DND-41 (cell line): ENCODE results near the gene SLC22A12.

Experiments
- ATAC-seq: fragments of 200-7000 bp; cut with Tn5 transposase; 3 replicates; pipeline ENCODE4 v1.9.1; 2021; ENCODE audit warnings: low read depth; ENCODE audit not compliant: insufficient read depth
- DNase-seq: peaks from one replicate; pipeline ENCODE4 v3.0.0-alpha.2; 2020
- H2AFZ ChIP-seq: 2 replicates; pipeline ENCODE4 v1.6.0; 2012; ENCODE audit warnings: low read depth, low read length
- H3K27ac ChIP-seq: 2 replicates; pipeline ENCODE4 v1.5.1; 2012; ENCODE audit warnings: low read length, inconsistent platforms
- H3K27me3 ChIP-seq: fragments of 200-600 bp; sonication (generic); 2 replicates; pipeline ENCODE4 v1.6.0; 2012; ENCODE audit warnings: low read length, mild to moderate bottlenecking, inconsistent platforms; ENCODE audit not compliant: insufficient read depth, poor library complexity
- H3K36me3 ChIP-seq: 2 replicates; pipeline ENCODE4 v1.5.1; 2012; ENCODE audit warnings: low read length, inconsistent platforms; ENCODE audit not compliant: insufficient read depth
- H3K4me1 ChIP-seq: 2 replicates; pipeline ENCODE4 v1.5.1; 2012; ENCODE audit warnings: mild to moderate bottlenecking, low read length; ENCODE audit not compliant: insufficient read depth
- H3K4me2 ChIP-seq: 2 replicates; pipeline ENCODE4 v1.6.0; 2012; ENCODE audit warnings: mild to moderate bottlenecking, moderate library complexity, low read length, inconsistent platforms; ENCODE audit not compliant: insufficient read depth
- H3K4me3 ChIP-seq, 2 experiments: fragments of 200-600 bp in 1 of 2; shearing (Covaris generic) in 1 of 2; 2 replicates each; pipeline ENCODE4 v1.5.1; 2012 to 2016; ENCODE audit warnings: inconsistent platforms in 2 of 2, low read length in 2 of 2, mild to moderate bottlenecking in 2 of 2, low read depth in 1 of 2, moderate library complexity in 1 of 2
- H3K79me2 ChIP-seq: 2 replicates; pipeline ENCODE4 v1.6.0; 2012; ENCODE audit warnings: low read length, inconsistent platforms; ENCODE audit not compliant: insufficient read depth
- H3K9ac ChIP-seq: 2 replicates; pipeline ENCODE4 v1.6.0; 2012; ENCODE audit warnings: low read depth, mild to moderate bottlenecking, inconsistent platforms, low read length, moderate library complexity
- H3K9me3 ChIP-seq: 2 replicates; pipeline ENCODE4 v1.5.1; 2012; ENCODE audit warnings: low read length, moderate library complexity, mild to moderate bottlenecking, inconsistent platforms; ENCODE audit not compliant: insufficient read depth, severe bottlenecking
- H4K20me1 ChIP-seq: 2 replicates; pipeline ENCODE4 v1.6.0; 2012; ENCODE audit warnings: low read length; ENCODE audit not compliant: insufficient read depth
- CTCF ChIP-seq: IDR thresholded peaks from 2 replicates; pipeline ENCODE4 v1.5.1; 2012; ENCODE audit warnings: borderline replicate concordance, low read length, moderate library complexity, mild to moderate bottlenecking; ENCODE audit not compliant: poor library complexity, severe bottlenecking; ENCODE audit errors: extremely low read depth
- EZH2 ChIP-seq: IDR thresholded peaks from 3 replicates; pipeline ENCODE4 v1.6.1; 2012; ENCODE audit warnings: borderline replicate concordance, low read depth, mild to moderate bottlenecking, moderate library complexity, low read length, inconsistent platforms; ENCODE audit not compliant: severe bottlenecking

SLC22A12 gene

GRCh38 chr11:64590763-64591221 is at the start of gene SLC22A12:
TSS of gene SLC22A12 (plus strand) at chr11:64591220. CDS start at chr11:64591557, 337 bp downstream.
- no peaks in the 10 kb centered on the region for H3K36me3 ChIP-seq
- H3K9me3 ChIP-seq = peaks cover 8% of the 10 kb centered on the region
- TF ChIP-seq CTCF = no peak
- TF ChIP-seq EZH2 = no peak
- no peak for ATAC-seq
- no peak within 1 kb of the TSS for H3K27ac ChIP-seq
- no peaks in the 10 kb centered on the region for H4K20me1 ChIP-seq
- H3K9ac ChIP-seq = no peak within 1 kb of the TSS
- DNase-seq = no peak
- H3K4me3 ChIP-seq = no peak within 1 kb of the TSS
- H3K4me2 ChIP-seq = no peak within 1 kb of the TSS
- no peaks in the 10 kb centered on the region for H3K27me3 ChIP-seq
- H3K79me2 ChIP-seq = no peaks in the 10 kb centered on the region
- no peak within 1 kb of the TSS for H2AFZ ChIP-seq
- no peaks in the 10 kb centered on the region for H3K4me1 ChIP-seq

- Histone ChIP-seq H2AFZ (no peak overlapping the region), H3K9me3 (no peaks in the 10 kb centered on the region), H3K9ac (no peak overlapping the region), H3K27ac (no peak overlapping the region), H3K4me1 (no peaks in the 10 kb centered on the region), H3K4me3 (no peak overlapping the region), H3K36me3 (no peaks in the 10 kb centered on the region), H3K4me2 (no peak overlapping the region), H3K79me2 (no peaks in the 10 kb centered on the region), H3K27me3 (peaks cover 4% of the 10 kb centered on the region), H4K20me1 (no peaks in the 10 kb centered on the region; the same call in 1 of the 2 replicates)
- no peak for TF ChIP-seq CTCF
- no peak for TF ChIP-seq EZH2
- no peak for DNase-seq
- no peak for ATAC-seq
Measured at GRCh38 chr11:64542172-64543125, 48.6 kb upstream of the SLC22A12 start.

- Histone ChIP-seq H3K27me3 (peaks cover 4% of the 10 kb centered on the region), H3K4me1 (no peaks in the 10 kb centered on the region)
Measured at GRCh38 chr11:64543818-64544217, 47.2 kb upstream of the SLC22A12 start.

More at GRCh38 chr11:64543818-64544217, 47.2 kb upstream of the SLC22A12 start:
- TF ChIP-seq CTCF = no peak
- TF ChIP-seq EZH2 = no peak
- Histone ChIP-seq H3K9ac (no peak overlapping the region), H4K20me1 (no peaks in the 10 kb centered on the region; the same call in 1 of the 2 replicates), H3K4me3 (no peak overlapping the region), H3K4me2 (no peak overlapping the region), H3K79me2 (no peaks in the 10 kb centered on the region), H3K36me3 (no peaks in the 10 kb centered on the region), H3K9me3 (no peaks in the 10 kb centered on the region), H3K27ac (no peak overlapping the region), H2AFZ (no peak overlapping the region)
- DNase-seq (no peak), ATAC-seq (no peak)
